K562 (cell line): Measurements from ENCODE around the gene MAML1.

Experiments
- DEAF1 ChIP-seq: fragments of 450-650 bp; formaldehyde crosslinking; IDR thresholded peaks from 2 replicates; pipeline ENCODE4 v1.4.0; 2020; ENCODE audit warnings: mild to moderate bottlenecking, moderate library complexity
- EZH2 ChIP-seq: IDR thresholded peaks from 2 replicates; pipeline ENCODE4 v1.6.1; 2012; ENCODE audit warnings: low read depth, mild to moderate bottlenecking, inconsistent platforms, low read length, borderline replicate concordance
- FOXA1 ChIP-seq: fragments of 450-650 bp; IDR thresholded peaks from 2 replicates; pipeline ENCODE4 v1.6.1; 2016; ENCODE audit warnings: mild to moderate bottlenecking, borderline replicate concordance
- NCOA2 ChIP-seq, 2 experiments: fragments of 450-650 bp; IDR thresholded peaks; 2 replicates each; pipeline ENCODE4 v1.6.1; 2018; ENCODE audit warnings: mild to moderate bottlenecking in 2 of 2, moderate library complexity in 1 of 2; ENCODE audit not compliant: partially characterized antibody in 2 of 2
- PYGO2 ChIP-seq: fragments of 450-650 bp; IDR thresholded peaks from 2 replicates; pipeline ENCODE4 v1.6.1; 2016; ENCODE audit warnings: mild to moderate bottlenecking, missing genetic modification characterization, moderate library complexity, missing compliant biosample characterization
- SAFB2 ChIP-seq: fragments of 200-400 bp; formaldehyde crosslinking; IDR thresholded peaks from 2 replicates; pipeline ENCODE4 v1.6.1; 2018; ENCODE audit warnings: borderline replicate concordance, low read length, low read depth, moderate library complexity; ENCODE audit not compliant: severe bottlenecking
- TCF7L2 ChIP-seq: fragments of 150-350 bp; IDR thresholded peaks from 2 replicates; pipeline ENCODE4 v1.6.1; 2016; ENCODE audit warnings: low read depth, mild to moderate bottlenecking, low read length, moderate library complexity
- THAP7 ChIP-seq: fragments of 250-450 bp; sonication (Bioruptor Pico); IDR thresholded peaks from 2 replicates; pipeline ENCODE4 v1.5.0; 2021

- TF ChIP-seq FOXA1 (no peak), TCF7L2 (no peak), EZH2 (no peak), NCOA2 (IDR thresholded peaks at IDR 0.05; ENCODE audit: partially characterized antibody in 2 of 2) (no peak), SAFB2 (no peak), DEAF1 (CRISPR knock-in tag) (no peak), THAP7 (no peak), PYGO2 (no peak)
Measured at GRCh38 chr5:179778591-179778990, 46.0 kb downstream of the MAML1 start.
